GM12874 (cell line): ENCODE results near the gene WDFY3.

Source experiments
- TF ChIP-seq, protein P1 (sequence below): IDR thresholded peaks from 2 replicates; pipeline ENCODE4 v1.5.1; 2011; ENCODE audit warnings: low read depth, mild to moderate bottlenecking, control low read depth, low read length, moderate library complexity; ENCODE audit not compliant: insufficient read depth

Gene WDFY3

DNA sequence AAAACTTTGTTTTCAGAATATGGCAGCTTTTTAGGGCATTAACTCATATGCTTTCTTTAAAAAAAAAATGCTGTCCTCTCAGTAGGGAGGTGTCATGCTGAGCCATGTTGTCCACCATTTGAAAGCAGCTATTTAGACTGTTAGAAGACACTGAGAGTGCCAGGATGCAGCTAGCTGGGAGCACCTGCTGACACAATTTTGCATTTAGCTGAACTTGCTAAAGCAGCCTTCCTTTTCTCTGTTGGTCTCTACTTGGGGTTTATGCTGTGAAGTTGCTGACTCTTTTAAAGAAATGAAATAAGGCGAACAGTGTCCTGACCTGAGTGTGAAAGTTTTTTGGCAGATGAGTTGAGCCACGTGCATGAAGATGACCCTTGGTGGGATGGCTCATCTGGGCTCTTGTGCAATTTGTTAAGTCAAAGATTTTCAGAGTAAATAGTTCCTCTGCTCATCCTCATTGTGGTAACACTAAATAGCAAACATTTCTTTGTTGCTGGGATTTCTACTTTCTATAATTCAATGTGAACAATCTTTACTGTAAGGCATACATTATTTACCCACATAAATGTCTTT, 319.1 kb downstream of the WDFY3 start:
- TF ChIP-seq, protein P1, sequence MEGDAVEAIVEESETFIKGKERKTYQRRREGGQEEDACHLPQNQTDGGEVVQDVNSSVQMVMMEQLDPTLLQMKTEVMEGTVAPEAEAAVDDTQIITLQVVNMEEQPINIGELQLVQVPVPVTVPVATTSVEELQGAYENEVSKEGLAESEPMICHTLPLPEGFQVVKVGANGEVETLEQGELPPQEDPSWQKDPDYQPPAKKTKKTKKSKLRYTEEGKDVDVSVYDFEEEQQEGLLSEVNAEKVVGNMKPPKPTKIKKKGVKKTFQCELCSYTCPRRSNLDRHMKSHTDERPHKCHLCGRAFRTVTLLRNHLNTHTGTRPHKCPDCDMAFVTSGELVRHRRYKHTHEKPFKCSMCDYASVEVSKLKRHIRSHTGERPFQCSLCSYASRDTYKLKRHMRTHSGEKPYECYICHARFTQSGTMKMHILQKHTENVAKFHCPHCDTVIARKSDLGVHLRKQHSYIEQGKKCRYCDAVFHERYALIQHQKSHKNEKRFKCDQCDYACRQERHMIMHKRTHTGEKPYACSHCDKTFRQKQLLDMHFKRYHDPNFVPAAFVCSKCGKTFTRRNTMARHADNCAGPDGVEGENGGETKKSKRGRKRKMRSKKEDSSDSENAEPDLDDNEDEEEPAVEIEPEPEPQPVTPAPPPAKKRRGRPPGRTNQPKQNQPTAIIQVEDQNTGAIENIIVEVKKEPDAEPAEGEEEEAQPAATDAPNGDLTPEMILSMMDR: no peak

DNA sequence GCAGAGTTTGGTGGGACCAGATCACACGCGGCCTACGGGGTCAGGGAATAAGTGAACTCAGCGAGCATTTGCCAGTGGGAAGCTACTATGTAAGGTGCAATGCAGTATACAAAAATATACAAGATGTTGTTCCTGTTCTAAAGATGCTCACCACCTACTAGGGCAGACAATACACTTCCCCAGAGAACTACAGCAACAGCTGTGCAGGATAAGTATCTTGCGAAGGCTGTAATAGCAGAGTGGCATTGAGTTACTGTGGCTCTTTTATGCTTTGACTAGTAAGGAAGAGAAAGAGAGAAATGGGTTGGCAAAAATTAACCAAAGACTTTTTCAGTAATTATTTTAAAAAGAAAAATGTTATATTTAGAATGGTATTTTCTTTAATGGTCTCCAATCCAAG, 322.4 kb downstream of the WDFY3 start:
- TF ChIP-seq, protein P1: no peak

DNA sequence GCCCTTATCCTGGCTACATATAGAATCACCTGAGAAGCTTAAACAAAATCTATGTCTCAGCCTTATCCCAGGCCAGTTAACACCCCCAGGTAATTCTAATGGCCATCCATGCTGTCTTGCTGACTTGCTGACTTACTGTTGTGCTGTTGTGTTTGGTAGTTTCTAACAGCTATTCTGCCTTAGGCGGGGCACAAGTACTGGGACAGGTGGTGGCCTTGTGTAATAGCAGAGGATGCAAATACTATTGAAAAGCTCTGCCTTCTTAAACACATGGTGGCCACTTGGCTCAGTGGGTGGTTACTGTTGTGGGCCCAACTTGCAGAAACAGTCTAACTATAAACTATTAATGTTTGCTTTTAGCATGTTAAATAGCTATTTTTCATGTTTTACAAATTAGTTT, 327.3 kb downstream of the WDFY3 start:
- TF ChIP-seq, protein P1: no peak

DNA sequence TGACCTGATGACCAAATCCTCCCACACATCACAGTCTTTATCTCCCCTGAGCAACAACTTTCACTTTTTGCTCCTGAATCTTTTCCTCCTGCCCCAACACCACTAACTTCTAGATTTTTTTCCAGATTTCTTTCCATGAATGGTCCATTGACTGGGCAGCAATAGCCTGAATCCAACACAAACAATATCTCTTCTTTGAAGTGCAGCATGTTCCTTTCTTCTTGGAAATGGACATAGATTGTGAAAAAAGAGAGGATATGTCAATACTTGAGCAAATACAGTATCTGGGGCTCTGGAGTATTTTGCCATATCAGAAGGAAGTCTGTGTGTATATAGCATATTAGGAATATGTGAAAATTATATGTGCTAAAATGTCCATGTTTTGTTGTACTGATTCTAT, 328.4 kb downstream of the WDFY3 start:
- TF ChIP-seq, protein P1: no peak

DNA sequence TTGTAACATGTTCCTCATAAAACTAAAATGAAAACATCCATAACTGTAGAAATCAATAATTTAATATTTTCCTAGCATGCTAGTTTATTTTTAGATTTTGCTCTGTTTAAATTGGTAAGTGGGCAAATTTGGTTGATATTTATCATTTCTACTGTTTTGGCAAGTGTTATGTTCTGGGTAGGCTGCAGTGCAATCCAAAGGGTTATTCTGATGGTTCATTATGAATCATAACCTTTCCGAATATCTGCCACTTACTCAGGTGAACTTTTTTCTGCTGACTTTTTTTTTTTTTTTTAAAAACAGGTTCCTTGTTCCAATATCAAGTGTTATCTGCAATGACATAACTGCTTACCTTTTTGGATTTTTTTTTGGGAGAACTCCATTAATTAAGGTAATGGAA, 331.5 kb downstream of the WDFY3 start:
- TF ChIP-seq, protein P1: no peak

DNA sequence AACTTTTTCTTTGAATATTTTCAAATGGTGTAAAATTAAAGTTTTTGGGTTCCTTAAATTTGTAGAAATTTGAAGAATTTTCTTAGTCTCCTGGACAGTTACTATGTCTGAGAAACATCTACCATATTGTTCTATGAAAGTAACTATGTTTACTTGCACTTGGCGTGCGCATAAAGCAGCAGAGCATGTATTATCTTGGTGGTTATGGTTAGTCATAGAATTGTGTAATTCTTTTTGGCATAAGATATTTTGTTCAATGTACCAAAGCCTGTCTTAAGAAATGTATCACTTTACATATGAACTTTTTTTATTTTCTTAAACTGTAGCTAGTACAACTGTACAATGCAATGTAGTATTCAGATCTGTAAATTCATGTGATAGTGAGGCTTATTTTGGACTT, 334.4 kb downstream of the WDFY3 start:
- TF ChIP-seq, protein P1: no peak

DNA sequence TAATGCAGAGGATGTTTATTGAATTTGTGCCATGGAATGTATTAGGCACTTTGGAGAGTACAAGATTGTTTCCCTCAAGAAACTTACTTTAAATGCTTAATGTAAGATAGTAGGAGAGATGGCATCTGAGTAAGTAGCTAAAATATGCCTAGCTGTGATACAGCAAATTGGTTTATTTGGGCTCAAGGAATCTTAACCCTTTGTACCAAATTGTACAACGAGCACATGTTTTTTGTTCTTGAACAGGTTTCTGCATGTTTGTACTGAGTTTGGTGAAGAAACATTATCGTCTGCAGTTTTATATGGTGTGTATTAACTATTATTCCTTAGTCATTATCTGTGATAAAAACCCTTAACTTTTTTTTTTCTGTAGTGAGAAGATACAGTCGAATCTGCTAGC, 334.9 kb downstream of the WDFY3 start:
- TF ChIP-seq, protein P1: no peak

DNA sequence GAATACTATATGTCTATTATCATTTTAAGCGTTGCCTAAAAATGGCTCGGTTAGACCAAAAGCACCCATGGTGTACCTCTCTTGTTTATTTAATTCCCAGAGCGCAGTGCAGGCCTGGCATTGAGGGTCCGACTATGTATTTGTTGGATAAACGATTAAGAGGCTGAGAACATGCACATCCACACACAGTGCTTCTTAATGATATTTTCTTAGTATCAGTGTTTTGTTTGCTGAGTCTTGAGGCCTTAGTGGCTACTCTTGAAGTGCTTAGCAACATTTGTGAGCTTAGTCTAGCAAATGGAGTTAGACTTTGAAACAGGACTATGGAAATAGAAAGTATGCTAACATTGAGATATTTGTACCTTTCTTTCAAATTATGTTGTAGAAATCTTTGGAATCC, 339.8 kb downstream of the WDFY3 start:
- TF ChIP-seq, protein P1: no peak
